LHCN-M2 (cell line): ENCODE data around the gene PSMC3IP. TPM values are rescaled to one million over a fixed set of nuclear protein-coding genes. Genes with fewer than 3 reads are reported as not detected.
"Not testable (repeated sequence)": the region's sequence is repeated elsewhere in the genome, so short reads cannot be mapped to it uniquely, and the experiment has no call there.

ENCODE experiments used
- DNase-seq: peaks from one replicate; pipeline ENCODE4 v3.0.0-alpha.2; 2012; ENCODE audit warnings: low read depth
- total RNA-seq: library from RNA; depleted of rRNA; stranded (reverse); fragments of >200 nt; gene quantifications from 2 replicates; pipeline ENCODE4 v1.2.3, GENCODE V29; 2014; rRNA removed

PSMC3IP gene
- total RNA-seq, 1 experiment from 2014 or later = 23.2 TPM

- DNase-seq = not testable (repeated sequence)
These were observed 37.0 kb downstream of the PSMC3IP start for GRCh38 chr17:42540558-42540957.

GRCh38 chr17:42538482-42538881 is 39.0 kb downstream of the PSMC3IP start:
- DNase-seq = no peak

- DNase-seq = no peak
These were observed 39.6 kb downstream of the PSMC3IP start for GRCh38 chr17:42537826-42538451.

- DNase-seq = no peak
These were observed 40.2 kb downstream of the PSMC3IP start for GRCh38 chr17:42537156-42537805.

- peak; percentile 91 for DNase-seq
These were observed 41.0 kb downstream of the PSMC3IP start for GRCh38 chr17:42536372-42537155.

GRCh38 chr17:42536048-42536371 is 41.5 kb downstream of the PSMC3IP start, which contains the start of gene NAGLU:
Gene NAGLU (plus strand): TSS chr17:42536241. CDS start chr17:42536273, 32 bp downstream.
- DNase-seq = peak; percentile 88

GRCh38 chr17:42535155-42536047 is 42.1 kb downstream of the PSMC3IP start:
- DNase-seq = no peak

GRCh38 chr17:42531455-42532354 is 45.8 kb downstream of the PSMC3IP start:
- peak; percentile 54 for DNase-seq

GRCh38 chr17:42530952-42531454 is 46.5 kb downstream of the PSMC3IP start:
- no peak for DNase-seq

- DNase-seq = no peak
These were observed 48.5 kb downstream of the PSMC3IP start for GRCh38 chr17:42529061-42529460.

- no peak for DNase-seq
These were observed 49.6 kb downstream of the PSMC3IP start for GRCh38 chr17:42527932-42528331.

GRCh38 chr17:42526031-42526444 is 51.5 kb downstream of the PSMC3IP start:
- DNase-seq = no peak

- no peak for DNase-seq
These were observed 52.3 kb downstream of the PSMC3IP start for GRCh38 chr17:42525221-42525620.

- no peak for DNase-seq
These were observed 54.7 kb downstream of the PSMC3IP start for GRCh38 chr17:42522798-42523278.

Other genes starting within 250 kb of the PSMC3IP start
- 52.9 and 60.3 TPM in 2 replicates for gene STAT3, start 189.3 kb downstream of the PSMC3IP start, total RNA-seq
- gene CAVIN1, start 154.5 kb downstream of the PSMC3IP start, total RNA-seq = 308 and 325 TPM in 2 replicates
- gene ATP6V0A1, start 118.9 kb downstream of the PSMC3IP start, total RNA-seq = 38.2 and 43.8 TPM in 2 replicates
- gene NAGLU, start 41.5 kb downstream of the PSMC3IP start, total RNA-seq = 94.8 and 97.0 TPM in 2 replicates
- 0.26 and 0.34 TPM in 2 replicates for gene HSD17B1, start 24.8 kb downstream of the PSMC3IP start, total RNA-seq
- 25.8 and 31.7 TPM in 2 replicates for gene COASY, start 15.6 kb downstream of the PSMC3IP start, total RNA-seq
- gene MLX, start 10.6 kb downstream of the PSMC3IP start, total RNA-seq = 43.5 and 50.9 TPM in 2 replicates
- 33.2 and 35.5 TPM in 2 replicates for gene RETREG3, start 31.6 kb upstream of the PSMC3IP start, total RNA-seq
- 144 and 154 TPM in 2 replicates for gene TUBG1, start 32.0 kb upstream of the PSMC3IP start, total RNA-seq
- gene TUBG2, start 81.6 kb upstream of the PSMC3IP start, total RNA-seq = 30.7 and 35.4 TPM in 2 replicates
- gene PLEKHH3, start 99.3 kb upstream of the PSMC3IP start, total RNA-seq = 18.7 and 20.4 TPM in 2 replicates
- gene CCR10, start 104.1 kb upstream of the PSMC3IP start, total RNA-seq = 0.58 and 1.0 TPM in 2 replicates
- 7.1 and 9.0 TPM in 2 replicates for gene CNTNAP1, start 104.8 kb upstream of the PSMC3IP start, total RNA-seq
- 13.3 and 16.2 TPM in 2 replicates for gene EZH1, start 167.3 kb upstream of the PSMC3IP start, total RNA-seq
- gene RAMP2, start 183.5 kb upstream of the PSMC3IP start, total RNA-seq = 0.26 and 0.92 TPM in 2 replicates
- 67.5 and 71.0 TPM in 2 replicates for gene VPS25, start 195.7 kb upstream of the PSMC3IP start, total RNA-seq
- not detected in 2 replicates for gene WNK4, start 202.9 kb upstream of the PSMC3IP start, total RNA-seq
- gene COA3, start 221.0 kb upstream of the PSMC3IP start, total RNA-seq = 77.6 and 84.1 TPM in 2 replicates
- 0.13 TPM in 1 of 2 replicates, not detected in the other for gene CNTD1, start 221.1 kb upstream of the PSMC3IP start, total RNA-seq
- gene BECN1, start 246.6 kb upstream of the PSMC3IP start, total RNA-seq = 85.5 and 89.4 TPM in 2 replicates